HG02973 (cell line): ENCODE results near the gene COASY.

Experiments
- ATAC-seq: cut with Tn5 transposase; IDR thresholded peaks from one replicate; pipeline ENCODE4 v1.9.1; 2021; ENCODE audit warnings: moderate library complexity; ENCODE audit not compliant: unreplicated experiment

COASY gene

DNA sequence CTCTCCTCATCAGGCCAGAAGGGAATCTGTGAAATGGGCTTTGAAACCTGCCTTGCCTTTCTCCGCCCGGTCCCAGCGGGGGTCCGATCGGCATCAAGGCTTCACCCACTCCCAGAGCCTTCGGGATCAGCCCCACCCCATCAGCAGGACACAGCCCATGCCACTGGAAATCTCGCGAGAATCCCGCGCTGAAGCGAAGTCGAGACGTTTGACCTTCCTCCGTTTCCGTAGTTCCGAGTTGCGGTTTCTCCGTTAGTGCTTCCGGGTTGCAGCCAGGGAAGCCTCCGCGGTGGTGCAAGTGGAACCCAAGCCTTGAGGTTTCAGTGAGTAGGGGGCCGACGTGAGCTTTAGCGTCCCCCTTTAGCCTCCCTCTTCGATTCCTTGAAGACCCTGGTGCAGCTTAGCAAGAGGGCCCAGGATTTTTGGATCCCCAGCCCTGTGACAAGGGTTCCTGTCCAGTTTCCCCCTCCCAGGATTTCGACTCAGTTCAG, at the start of gene COASY:
COASY (plus strand) TSS at position 252 of the 491 bp plus-strand sequence. CDS start 475 bp downstream, outside the sequence.
- no peak for ATAC-seq

DNA sequence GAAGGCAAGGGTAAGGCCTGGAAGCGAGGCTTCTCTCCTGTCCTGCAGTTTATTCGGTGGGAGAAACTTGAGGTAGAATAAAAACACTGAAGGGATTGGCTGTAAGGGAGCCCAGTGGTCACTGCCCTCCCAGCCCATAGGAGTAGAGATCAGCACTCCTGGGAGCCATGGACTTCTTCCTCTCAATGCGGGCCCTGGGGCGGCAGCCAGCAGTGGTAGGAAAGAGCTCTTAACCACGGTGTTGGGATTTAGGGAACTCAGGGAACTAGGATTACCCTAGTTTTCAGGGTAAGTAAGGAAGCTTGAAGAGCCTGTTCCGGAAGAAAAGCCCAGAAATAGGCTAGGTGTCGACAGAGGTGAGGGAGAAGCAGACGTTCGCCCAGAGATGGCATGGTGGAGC, 49.7 kb upstream of the COASY start:
- no peak for ATAC-seq

DNA sequence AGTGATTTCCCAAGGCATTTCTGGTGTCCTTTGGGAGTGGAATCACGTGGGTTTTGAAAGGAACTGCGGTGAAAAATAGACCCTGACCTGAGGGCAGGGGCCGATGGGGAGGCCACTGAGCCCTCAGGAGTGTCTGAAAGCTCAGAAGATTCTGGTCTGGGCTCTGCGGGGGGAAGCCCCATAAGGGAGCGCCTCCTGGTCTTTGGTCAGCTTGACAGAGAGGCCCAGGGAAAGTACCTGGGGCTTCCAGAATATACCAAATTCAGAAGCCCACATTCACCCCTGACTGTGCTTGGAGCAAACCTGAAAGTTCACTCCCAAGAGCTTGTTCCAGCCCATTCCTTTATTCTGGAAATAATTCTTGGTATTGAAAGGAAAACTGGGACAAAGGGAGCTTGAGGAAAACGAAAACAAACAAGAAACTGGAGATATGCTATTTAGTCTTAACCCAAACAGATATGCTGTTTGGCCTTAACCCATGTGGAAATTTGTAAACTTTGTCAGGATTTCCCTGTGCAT, 49.2 kb upstream of the COASY start:
- no peak for ATAC-seq

DNA sequence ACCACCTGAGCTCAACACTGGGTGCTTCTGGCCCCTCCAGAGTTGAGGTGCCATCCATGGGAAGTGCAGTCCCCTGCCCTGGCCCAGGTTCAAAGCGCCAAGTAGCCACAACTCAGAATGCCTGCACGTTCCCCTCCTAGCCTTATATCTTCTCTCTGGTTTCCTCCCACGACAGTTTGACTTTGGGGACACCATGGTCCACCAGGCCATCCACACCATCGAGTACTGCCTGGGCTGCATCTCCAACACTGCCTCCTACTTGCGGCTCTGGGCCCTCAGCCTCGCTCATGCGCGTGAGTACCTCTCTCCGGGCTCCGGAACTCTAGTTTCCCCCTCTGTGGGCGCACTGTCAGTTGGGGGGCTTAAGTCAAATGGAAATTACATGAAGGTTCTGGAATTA, 48.3 kb upstream of the COASY start:
- ATAC-seq, result no peak

DNA sequence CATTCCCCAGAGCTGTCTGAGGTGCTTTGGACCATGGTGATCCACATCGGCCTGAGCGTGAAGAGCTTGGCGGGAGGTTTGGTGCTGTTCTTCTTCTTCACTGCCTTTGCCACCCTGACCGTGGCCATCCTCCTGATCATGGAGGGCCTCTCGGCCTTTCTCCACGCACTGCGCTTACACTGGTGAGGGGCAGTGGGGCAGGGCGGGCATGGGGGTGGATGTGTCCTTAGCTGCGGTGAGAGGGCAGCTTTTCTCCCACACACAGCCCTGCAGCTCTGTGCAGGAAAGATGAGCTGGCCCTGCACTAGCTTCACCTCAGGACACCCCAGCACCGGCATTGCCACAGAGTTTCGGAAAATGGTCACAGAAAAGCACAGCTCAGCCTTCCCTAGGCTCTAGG, 47.7 kb upstream of the COASY start:
- ATAC-seq, result no peak

DNA sequence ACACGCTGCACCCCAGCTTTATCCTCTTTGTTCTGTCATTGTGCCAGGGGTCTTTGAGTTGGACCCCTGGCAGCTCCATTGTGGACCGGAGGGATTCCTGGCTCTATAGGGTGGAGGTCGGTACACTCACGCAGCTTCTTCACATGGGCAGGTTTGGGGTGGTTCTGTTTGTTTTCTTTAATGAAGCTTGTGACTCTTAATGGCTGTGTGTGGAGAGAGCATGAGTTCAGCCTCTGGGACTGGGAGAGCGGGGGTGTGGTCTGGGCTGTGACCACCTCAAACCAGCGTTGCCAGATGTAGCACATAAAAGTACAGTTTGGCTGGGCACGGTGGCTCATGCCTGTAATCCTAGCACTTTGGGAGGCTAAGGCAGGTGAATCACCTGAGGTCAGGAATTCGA, 47.1 kb upstream of the COASY start:
- ATAC-seq, result no peak

DNA sequence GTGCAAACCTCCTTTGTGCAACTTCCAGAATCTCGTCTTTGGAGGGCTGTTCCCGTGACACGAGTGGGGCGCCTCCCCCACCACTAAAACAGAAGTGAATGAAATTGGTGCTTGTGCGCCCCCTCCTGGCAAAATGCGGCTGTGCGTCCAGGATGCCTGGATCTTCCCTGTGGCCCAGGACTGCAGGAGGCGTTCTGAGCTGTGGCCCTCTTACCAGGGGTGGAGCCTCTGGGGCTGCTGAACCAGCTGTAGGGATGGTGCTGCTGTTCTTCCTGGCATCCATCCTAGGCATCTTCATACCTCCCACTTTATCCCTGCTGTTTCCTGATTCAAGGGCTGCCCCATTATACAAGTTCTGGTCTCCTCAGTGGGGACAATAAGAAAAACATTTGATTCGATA, 44.4 kb upstream of the COASY start:
- ATAC-seq, result no peak

DNA sequence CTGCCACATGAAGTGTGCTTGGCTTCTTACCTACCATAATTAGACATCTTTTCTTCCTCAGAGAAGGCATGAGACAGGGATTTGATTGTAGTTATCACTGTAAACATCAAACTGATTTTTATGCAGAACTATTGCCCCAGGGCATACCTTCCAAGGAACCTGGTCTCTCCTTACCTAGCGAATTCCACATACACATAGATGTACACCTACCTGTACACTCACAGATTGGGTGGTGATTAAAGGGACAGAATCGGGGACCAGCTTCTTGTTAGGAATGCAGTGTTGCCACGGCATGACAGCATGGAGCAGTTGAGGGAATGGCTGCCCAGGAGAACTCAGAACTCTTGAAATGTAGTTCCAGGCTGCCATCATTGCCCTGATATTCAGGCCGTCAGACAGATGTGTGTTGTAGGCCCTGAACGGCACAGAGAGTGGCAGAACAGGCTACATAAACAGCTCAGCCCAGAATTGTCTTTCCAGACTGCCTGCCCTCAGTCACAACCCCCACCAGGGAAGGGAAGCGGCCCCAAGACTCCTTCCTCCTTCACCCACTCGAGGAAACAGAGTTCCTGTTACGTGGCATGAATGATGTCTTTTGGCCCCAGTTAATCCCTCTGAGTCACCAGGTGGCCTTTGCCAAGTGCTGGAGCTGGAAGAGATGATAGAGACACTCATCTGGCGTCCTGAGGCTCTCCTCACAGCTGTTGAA, 43.7 kb upstream of the COASY start:
- ATAC-seq, result no peak

DNA sequence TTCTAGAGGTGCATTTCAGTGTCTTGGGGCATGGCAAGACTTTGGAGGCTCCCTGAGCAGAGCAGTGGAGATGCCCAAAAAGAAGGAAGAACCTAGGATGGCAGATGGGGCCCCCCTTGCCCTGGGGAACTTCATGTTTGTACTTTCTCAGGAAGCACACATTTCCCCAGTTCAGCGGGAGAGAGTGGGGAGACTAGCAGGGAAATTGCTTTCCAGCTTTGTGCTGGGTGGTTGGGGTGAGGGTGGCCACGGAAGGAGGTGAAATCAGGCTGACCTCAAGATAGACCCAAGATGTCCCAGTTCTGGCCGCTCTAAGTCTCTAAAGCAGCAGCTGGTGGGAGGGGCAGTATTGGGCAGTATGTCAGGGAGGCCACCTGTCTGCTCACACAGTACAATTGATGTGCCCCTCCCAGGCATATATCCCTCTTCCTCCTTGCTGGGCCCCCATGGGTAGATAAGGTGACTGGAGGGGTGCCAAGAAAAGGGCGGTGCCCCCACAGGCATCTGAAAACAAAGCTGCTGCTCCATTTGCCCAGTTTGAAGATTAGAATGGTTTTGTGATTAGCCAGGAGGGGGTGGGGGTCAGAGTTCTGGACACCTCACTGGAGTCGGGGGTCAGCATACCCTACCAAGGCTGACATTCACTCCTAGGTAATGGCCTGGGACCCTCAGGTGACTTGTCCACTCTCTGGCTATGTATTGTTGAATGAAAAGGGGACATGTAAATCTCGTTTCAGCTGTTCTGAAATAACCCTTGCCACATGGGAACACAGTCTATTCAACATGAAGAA, 43.0 kb upstream of the COASY start:
- no peak for ATAC-seq

DNA sequence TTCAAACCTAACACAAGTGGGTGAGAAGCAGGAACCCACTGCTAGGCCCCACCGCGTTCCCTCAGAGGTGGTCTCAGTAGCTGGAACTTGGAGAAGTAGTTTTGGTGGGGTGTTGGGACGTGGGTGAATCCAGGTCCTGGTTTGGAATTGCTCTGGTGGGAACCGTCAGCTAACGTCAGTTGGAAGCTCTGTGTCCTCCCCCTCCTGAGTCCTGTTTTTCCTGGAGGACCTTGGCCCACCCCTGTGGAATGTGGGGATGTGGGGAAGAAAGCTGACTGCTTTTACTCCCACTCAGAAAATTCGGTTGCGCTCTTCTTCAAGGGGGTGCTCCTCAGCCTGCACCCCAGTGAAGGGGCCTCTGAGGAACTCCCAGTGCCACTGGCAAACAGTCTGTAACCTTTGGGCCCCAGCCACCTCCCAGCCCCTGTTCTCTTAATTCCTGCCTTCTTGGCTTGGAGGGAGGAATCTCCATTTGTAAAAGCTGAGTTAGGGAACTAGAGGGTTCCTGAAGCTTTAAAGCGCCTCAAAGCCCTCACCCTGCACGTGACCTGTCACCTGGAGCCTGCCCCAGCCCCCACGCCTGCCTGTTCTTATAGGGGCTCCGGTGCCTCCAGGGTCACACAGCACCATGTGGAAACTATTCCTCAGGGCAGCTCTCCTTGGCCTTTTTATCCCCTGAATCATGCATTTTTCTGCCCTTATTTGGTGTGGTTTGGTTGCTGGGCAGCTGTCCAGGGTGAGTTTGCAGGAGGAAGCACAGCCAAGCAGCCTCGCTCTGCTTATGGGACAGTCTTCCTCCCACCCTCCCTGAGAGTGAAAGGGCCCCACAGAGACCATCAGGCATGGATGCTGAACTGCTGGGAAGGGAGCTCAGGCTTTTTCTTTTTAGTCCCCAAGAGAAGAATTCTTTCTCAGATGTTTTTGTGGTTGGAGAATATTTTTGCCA, 42.1 kb upstream of the COASY start:
- no peak for ATAC-seq

DNA sequence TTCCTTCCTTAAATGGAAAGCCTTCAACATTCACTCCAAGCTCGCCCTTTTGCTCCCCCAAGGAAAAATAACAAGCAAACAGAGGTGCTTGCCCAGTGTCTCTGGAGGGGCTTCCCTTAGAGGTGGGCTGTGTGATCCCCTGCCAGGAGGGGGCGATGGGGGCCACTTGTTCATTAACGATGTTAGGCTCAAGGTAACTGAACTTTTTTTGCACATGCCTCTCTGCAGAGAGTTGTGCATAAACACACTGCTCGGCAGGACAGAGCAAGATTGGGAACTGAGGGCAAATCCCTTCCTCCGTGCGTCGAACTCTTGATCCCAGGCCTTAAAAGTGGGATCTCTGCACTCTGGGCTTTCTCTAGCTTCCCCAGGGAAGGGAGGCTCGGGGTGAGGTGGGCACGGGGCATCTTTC, 41.4 kb upstream of the COASY start:
- no peak for ATAC-seq

DNA sequence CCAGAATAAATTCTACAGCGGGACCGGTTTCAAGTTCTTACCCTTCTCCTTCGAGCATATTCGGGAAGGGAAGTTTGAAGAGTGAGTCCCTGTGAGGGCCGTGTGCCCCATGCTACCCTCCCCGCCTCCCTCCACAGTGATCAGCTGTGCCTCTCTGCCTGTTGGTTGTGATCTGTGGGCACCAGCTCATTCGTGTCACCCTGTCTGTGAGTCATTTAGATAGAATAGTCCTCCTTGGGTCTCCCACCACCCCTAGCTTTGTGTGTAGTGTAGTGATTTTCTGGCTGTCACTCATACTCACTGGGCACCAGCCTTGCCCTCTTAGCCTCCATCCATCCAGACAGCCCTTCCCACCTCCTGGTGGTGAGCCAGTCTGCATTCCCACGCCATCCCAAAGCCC, 40.9 kb upstream of the COASY start:
- no peak for ATAC-seq

DNA sequence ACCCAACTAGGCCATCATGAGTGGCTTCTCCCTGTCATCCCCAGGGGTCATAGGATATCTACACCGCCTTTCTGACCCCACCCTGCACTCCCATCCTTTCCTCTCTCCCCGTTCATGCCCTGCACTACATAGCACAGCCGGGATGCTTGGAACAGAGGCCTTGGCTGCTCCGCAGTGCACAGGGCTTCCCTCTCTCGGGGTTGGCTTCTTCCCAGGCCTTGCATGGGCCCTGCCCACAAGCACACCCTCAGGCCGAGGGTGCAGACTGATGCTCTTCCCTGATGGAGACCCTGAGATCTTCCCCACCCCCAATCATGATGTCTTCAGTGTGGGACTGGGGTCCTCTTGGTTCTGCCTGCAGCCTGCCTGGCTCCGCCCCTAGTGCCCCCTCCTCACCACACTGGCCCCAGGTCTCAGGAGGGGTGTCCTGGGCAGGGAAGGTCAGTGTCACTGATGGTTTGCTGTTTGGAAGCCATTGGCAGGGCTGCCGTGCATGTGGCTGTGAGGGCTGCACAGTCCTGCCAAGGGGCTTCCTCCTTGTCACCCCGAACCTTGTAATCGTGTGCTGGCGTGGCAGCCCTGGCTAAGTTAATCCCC, 40.2 kb upstream of the COASY start:
- ATAC-seq, result no peak

DNA sequence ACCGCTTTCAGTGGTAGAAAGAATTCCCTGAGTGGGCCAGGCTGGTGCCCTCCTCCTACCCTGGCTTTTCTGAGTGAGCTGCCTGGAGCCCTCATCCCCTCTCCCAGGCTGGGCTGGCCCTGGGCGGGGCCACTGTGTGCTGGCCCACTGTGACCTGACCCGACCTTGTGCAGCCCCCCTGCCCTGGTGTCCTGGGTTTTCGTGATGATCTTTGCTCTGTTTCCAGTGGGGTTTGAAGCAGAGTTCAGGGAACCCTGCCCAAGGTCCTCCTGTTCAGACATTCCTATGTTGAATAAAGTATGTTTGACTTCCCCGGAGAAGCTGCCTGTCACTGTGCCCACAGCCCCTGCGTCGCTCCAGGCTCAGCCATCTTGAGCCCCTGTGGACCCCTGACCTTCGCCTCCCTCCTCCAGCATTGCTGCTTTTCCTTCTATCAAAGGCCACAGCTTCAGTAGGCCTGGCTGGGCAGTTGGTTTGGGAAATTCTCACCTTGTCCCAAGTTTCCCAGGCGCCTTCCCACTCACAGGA, 39.6 kb upstream of the COASY start:
- ATAC-seq, result no peak

DNA sequence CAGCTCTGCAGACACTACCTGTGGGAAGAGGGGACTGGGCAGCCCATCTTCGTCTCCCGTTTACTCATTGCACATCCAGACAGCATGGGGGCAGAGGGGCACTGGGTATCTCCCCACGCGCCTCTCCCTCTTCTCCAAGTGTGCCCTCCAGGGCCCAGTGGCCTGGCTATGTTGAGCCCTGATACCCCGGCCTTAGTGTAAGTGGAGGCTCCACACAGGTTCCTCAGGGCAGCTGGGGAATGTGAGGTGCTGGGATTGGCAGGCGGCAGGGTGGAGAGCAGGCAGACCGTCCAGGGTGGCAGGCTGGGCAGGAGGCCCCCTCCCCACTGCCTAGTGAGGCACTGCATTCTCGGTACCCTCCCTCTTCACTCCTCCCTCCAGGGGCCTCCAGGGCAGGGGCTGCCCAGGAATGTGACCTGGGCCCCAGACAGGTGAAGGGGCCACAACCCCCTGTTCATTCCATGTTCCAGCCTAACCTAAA, 39.1 kb upstream of the COASY start:
- no peak for ATAC-seq

DNA sequence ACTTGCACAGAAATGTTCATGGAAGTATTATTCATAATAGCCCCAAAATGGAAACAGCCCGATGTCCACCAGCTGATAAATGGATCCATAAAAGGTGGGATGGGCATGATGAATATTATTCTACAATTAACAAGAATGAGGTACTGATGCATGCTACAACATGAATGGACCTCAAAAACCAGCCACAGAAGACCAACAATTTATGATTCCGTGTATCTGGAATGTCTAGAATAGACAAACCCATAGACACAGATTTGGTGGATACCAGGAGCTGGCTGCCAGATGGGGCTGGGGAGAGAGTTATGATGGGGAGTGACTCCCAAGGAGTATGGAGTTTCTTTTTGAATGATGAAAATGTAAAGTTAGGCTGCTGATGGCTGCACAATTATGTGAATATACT, 36.7 kb upstream of the COASY start:
- no peak for ATAC-seq

DNA sequence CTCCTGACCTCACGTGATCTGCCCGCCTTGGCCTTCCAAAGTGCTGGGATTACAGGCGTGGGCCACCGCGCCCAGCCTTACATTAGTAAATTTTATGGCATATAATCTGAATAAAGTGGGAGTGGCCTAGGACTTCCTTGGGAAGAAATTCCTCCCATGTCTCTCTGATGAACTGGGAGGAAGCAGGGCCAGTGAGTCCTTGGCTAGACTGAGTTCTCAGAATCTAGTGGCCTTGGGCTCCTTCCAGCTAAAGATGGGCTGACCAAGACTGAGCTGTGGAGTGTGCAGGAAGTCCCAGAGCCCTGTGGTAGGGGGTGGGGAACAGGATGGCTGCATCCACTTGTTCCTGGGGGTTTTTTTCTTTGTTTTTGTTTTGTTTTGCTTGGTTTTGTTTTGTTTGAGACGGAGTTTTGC, 35.9 kb upstream of the COASY start:
- no peak for ATAC-seq

DNA sequence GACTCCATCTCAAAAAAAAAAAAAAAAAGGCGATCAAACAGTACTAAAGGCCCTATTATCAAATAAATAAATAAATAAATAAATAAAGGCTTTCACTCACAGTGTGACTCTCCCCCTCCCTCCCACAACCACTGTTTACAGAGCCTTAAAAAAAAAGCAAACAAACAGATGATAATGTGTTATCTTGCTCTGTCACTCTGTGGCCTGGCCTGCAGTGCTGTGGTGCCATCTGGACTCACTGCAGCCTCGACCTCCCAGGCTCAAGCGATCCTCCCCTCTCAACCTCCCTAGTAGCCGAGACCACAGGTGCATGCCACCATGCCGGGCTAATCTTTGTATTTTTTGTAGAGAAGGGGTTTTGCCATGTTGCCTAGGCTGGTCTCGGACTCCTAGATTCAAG, 34.0 kb upstream of the COASY start:
- no peak for ATAC-seq

DNA sequence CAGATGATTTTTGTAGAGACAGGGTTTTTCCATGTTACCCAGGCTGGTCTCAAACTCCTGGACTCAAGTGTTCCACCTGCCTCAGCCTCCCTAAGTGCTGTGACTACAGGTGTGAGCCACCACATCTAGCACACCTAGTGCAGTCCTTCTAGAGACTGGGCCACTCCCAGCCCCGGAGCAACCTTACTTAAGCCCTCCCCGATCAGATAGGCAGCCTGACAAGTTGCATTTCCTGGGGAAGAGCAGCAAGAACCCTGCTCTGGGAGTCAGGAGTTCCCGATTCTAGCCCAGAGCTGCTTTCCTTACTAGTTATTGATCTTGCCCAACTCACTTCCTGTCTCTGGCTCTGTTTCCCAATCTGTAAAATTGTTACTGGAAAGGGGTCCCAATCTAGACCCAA, 32.9 kb upstream of the COASY start:
- no peak for ATAC-seq

DNA sequence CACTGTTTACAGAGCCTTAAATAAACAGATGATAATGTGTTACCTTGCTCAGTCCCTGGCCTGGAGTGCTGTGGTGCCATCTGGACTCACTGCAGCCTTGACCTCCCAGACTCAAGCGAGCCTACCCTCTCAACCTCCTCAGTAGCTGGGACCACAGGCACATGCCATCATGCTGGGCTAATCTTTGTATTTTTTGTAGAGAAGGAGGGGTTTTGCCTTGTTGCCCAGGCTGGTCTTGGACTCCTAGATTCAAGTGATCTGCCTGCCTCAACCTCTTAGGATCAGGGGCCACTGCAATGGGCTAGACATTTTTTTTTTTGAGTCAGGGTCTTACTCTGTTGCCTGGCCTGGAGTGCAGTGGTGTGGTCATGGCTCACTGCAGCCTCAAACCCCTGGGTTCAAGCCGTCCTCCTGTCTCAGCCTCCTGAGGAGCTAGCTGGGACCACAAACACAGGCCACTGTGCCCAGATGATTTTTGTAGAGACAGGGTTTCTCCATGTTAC, 30.9 kb upstream of the COASY start:
- no peak for ATAC-seq
